Tibial nerve (tissue), 4 donors: Measurements from ENCODE around the gene STAT3. TPM values are rescaled to one million over a fixed set of nuclear protein-coding genes. Genes with fewer than 3 reads are reported as not detected.

Experiments used
- DNase-seq, 2 donors: peaks; one replicate each; pipeline ENCODE4 v3.0.0-alpha.2; 2019; ENCODE audit warnings: low spot score in 2 of 2
- H3K27ac ChIP-seq, 4 donors: fragments of 200-600 bp; sonication (generic) in 3 of 4; one replicate each; pipeline ENCODE4 v1.5.1; 2017 to 2019; ENCODE audit warnings: mild to moderate bottlenecking in 1 of 4
- H3K27me3 ChIP-seq, 2 donors: fragments of 200-600 bp; sonication (generic) in 1 of 2; one replicate each; pipeline versions ENCODE4 v1.5.1 to v1.6.0; 2017 to 2019
- H3K36me3 ChIP-seq, 3 donors: fragments of 200-600 bp; sonication (generic); one replicate each; pipeline ENCODE4 v1.5.1; 2018 to 2019
- H3K4me1 ChIP-seq, 4 donors: fragments of 200-600 bp; sonication (generic) in 3 of 4; one replicate each; pipeline ENCODE4 v1.5.1; 2017 to 2019
- H3K4me3 ChIP-seq, 4 donors: fragments of 200-600 bp; sonication (generic) in 3 of 4; one replicate each; pipeline ENCODE4 v1.5.1; 2017 to 2019; ENCODE audit warnings: mild to moderate bottlenecking in 1 of 4, moderate library complexity in 1 of 4
- H3K9me3 ChIP-seq, 4 donors: fragments of 200-600 bp; sonication (generic) in 3 of 4; one replicate each; pipeline ENCODE4 v1.5.1; 2017 to 2019
- EP300 ChIP-seq, 2 donors: sonication (generic); formaldehyde crosslinking; IDR thresholded peaks; one replicate each; pipeline ENCODE4 v1.6.1; 2017; ENCODE audit warnings: antibody characterized with exemption in 2 of 2, mild to moderate bottlenecking in 1 of 2
- POLR2A ChIP-seq, 2 donors: fragments of 450-650 bp; IDR thresholded peaks; one replicate each; pipeline ENCODE4 v1.6.1; 2017; ENCODE audit warnings: antibody characterized with exemption in 2 of 2, mild to moderate bottlenecking in 2 of 2, moderate library complexity in 2 of 2
- WGBS, 2 donors: methylation state at CpG; one replicate each; pipeline ENCODE4 v1.1.5; 2018; 5-methylcytosine and 5-hydroxymethylcytosine counted together
- total RNA-seq, 4 donors: library from RNA; depleted of rRNA; stranded (reverse); fragments of >200 nt; gene quantifications; one replicate each; pipeline ENCODE4 v1.1.0, GENCODE V29; 2016
- TF ChIP-seq, protein P1 (sequence below), 5 experiments: fragments of 200-600 bp in 3 of 5; fragments of 450-650 bp in 2 of 5; sonication (generic) in 3 of 5; IDR thresholded peaks; one replicate each; pipeline ENCODE4 v1.5.1; 2016 to 2019; ENCODE audit warnings: antibody characterized with exemption in 5 of 5, mild to moderate bottlenecking in 3 of 5, moderate library complexity in 2 of 5

The STAT3 gene
- total RNA-seq, 4 donors from 2014 or later: 133 to 322 (median 188) TPM

- Histone ChIP-seq H3K27me3 (no peaks in the 10 kb centered on the region), H3K27ac (peak overlapping the region in 3 of 4 donors; percentile 92 to 97 (median 97)), H3K36me3 (peaks cover 0 to 46% (median 0%) of the 10 kb centered on the region in 3 donors), H3K4me1 (peaks cover 0 to 65% (median 18%) of the 10 kb centered on the region in 4 donors), H3K9me3 (no peaks in the 10 kb centered on the region), H3K4me3 (peak overlapping the region in 2 of 4 donors; percentile 64 to 72)
- 80 to 85% methylated on average over 9 of the region's 9 CpGs for WGBS, 2 donors
- TF ChIP-seq, protein P1, sequence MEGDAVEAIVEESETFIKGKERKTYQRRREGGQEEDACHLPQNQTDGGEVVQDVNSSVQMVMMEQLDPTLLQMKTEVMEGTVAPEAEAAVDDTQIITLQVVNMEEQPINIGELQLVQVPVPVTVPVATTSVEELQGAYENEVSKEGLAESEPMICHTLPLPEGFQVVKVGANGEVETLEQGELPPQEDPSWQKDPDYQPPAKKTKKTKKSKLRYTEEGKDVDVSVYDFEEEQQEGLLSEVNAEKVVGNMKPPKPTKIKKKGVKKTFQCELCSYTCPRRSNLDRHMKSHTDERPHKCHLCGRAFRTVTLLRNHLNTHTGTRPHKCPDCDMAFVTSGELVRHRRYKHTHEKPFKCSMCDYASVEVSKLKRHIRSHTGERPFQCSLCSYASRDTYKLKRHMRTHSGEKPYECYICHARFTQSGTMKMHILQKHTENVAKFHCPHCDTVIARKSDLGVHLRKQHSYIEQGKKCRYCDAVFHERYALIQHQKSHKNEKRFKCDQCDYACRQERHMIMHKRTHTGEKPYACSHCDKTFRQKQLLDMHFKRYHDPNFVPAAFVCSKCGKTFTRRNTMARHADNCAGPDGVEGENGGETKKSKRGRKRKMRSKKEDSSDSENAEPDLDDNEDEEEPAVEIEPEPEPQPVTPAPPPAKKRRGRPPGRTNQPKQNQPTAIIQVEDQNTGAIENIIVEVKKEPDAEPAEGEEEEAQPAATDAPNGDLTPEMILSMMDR (IDR thresholded peaks at IDR 0.05): no peak
- no peak for TF ChIP-seq EP300 (IDR thresholded peaks at IDR 0.05)
- no peak for DNase-seq
These were observed 98.5 kb downstream of the STAT3 start for GRCh38 chr17:42289611-42290181.

DNA sequence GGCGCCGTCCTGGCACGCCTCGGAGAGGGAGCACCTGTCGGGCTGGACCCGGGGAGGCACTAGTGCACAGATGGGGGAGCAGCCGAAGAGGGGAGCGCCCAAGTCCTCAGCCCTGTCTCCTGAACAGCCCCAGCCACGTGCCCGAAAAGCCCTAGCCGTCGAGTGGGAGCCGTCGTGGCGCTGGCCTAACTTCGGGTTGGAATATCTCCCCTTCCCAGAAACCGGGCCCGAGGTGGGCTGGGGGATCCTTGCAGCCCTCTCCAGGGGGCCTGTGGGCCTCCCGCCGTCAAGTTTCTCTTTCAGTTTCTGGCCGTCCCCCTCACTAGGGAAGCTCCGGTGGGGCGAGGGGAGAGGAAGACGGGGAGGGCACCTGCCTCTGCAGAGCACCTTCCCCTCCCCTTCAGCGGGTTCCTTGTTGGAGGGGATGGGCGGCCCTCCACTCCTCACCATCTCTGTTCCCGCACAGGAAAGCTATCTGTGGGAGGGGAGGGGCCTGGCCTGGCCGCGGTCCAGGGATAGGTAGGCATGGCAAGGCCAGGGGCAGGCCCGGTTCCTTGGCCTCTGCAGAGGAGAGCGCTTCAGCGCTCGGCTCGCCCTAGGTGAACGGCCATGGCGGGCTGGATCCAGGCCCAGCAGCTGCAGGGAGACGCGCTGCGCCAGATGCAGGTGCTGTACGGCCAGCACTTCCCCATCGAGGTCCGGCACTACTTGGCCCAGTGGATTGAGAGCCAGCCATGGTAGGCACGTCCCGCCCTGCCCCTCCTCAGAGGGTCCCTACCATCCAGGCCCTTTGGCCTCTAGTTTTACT, 99.2 kb downstream of the STAT3 start:
- H3K4me3 ChIP-seq: peak overlapping the region; percentile 58 to 74 (median 68)
- 37 to 53% methylated on average over 19 to 25 of the region's 44 CpGs for WGBS, 2 donors
- no peaks in the 10 kb centered on the region for H3K27me3 ChIP-seq
- H3K4me1 ChIP-seq: peaks cover 0 to 66% (median 18%) of the 10 kb centered on the region in 4 donors
- peak in 1 of 2 donors; percentile 15 for DNase-seq
- H3K36me3 ChIP-seq: peaks cover 0 to 39% (median 0%) of the 10 kb centered on the region in 3 donors
- H3K9me3 ChIP-seq: no peaks in the 10 kb centered on the region
- TF ChIP-seq, protein P1 (IDR thresholded peaks at IDR 0.05): no peak
- peak in 1 of 2 donors; percentile 11 for TF ChIP-seq EP300 (IDR thresholded peaks at IDR 0.05)
- H3K27ac ChIP-seq: peak overlapping the region; percentile 90 to 97 (median 94)

- H3K27me3 ChIP-seq: no peaks in the 10 kb centered on the region
- WGBS, 2 donors: 7 to 11% methylated on average over 29 to 49 of the region's 88 CpGs
- peak within 1 kb of the TSS; percentile 90 to 97 (median 94) for H3K27ac ChIP-seq
- H3K9me3 ChIP-seq: no peaks in the 10 kb centered on the region
- peak within 1 kb of the TSS; percentile 58 to 74 (median 68) for H3K4me3 ChIP-seq
- TF ChIP-seq, protein P1 (IDR thresholded peaks at IDR 0.05): peak in 2 of 5 experiments; percentile 18 to 29
- TF ChIP-seq POLR2A (IDR thresholded peaks at IDR 0.05): peak; percentile 58 to 78
- peak in 1 of 2 donors; percentile 70 for TF ChIP-seq EP300 (IDR thresholded peaks at IDR 0.05)
- peak; percentile 80 to 83 for DNase-seq
- H3K36me3 ChIP-seq: peaks cover 0 to 31% (median 0%) of the 10 kb centered on the region in 3 donors
- H3K4me1 ChIP-seq: peaks cover 0 to 71% (median 18%) of the 10 kb centered on the region in 4 donors
These were observed 100.1 kb downstream of the STAT3 start, which contains the start of gene STAT5A for GRCh38 chr17:42287977-42288802. STAT5A (plus strand) TSS chr17:42288498; CDS start chr17:42289412, 914 bp downstream.

- peaks cover 0 to 23% (median 0%) of the 10 kb centered on the region in 3 donors for H3K36me3 ChIP-seq
- DNase-seq: peak in 1 of 2 donors; percentile 54
- no peaks in the 10 kb centered on the region for H3K9me3 ChIP-seq
- WGBS, 2 donors: 3 to 9% methylated on average over 14 of the region's 14 CpGs
- peaks cover 0 to 70% (median 18%) of the 10 kb centered on the region in 4 donors for H3K4me1 ChIP-seq
- H3K27ac ChIP-seq: peak overlapping the region; percentile 90 to 97 (median 94)
- peak overlapping the region; percentile 58 to 74 (median 68) for H3K4me3 ChIP-seq
- TF ChIP-seq POLR2A (IDR thresholded peaks at IDR 0.05): peak; percentile 24 to 72
- TF ChIP-seq, protein P1 (IDR thresholded peaks at IDR 0.05): no peak
- peak; percentile 10 to 82 for TF ChIP-seq EP300 (IDR thresholded peaks at IDR 0.05)
- no peaks in the 10 kb centered on the region for H3K27me3 ChIP-seq
These were observed 100.8 kb downstream of the STAT3 start for GRCh38 chr17:42287305-42287976.
